Naive thymus-derived CD4-positive, alpha-beta T cell (primary cell): Measurements from ENCODE around the gene TAB2. TPM values are rescaled to one million over a fixed set of nuclear protein-coding genes. Genes with fewer than 3 reads are reported as not detected.
A peak's percentile ranks its signal among the peaks of the same experiment; 100 is the strongest.

Experiments used
- ATAC-seq: fragments of 150-1000 bp; cut with Tn5 transposase; 2 replicates; pipeline ENCODE4 v1.10.0; 2021; ENCODE audit warnings: mild to moderate bottlenecking, moderate library complexity
- CTCF ChIA-PET: fragments of 350-600 bp; sonication (Branson Sonifier 250); formaldehyde crosslinking; loops from one replicate; lab custom pipeline; 2021; ENCODE audit warnings: antibody characterized with exemption; lab: Charles Lee
- POLR2A ChIA-PET: fragments of 350-600 bp; sonication (Branson Sonifier 250); formaldehyde crosslinking; loops from one replicate; lab custom pipeline; 2021; ENCODE audit warnings: antibody characterized with exemption, inconsistent platforms; lab: Charles Lee
- DNase-seq, 9 donors: peaks; one replicate each; pipeline versions ENCODE4 v3.0.0 to v3.0.0-alpha.2; 2020 to 2022; ENCODE audit warnings: mixed read lengths in 1 of 9
- H3K27ac ChIP-seq: one replicate; pipeline ENCODE4 v1.7.0; 2013; ENCODE audit warnings: mild to moderate bottlenecking, low read depth, low read length, moderate library complexity
- H3K27me3 ChIP-seq, 2 donors: one replicate each; pipeline ENCODE4 v1.7.0; 2013; ENCODE audit warnings: low read length in 2 of 2, mild to moderate bottlenecking in 2 of 2, moderate library complexity in 2 of 2; ENCODE audit not compliant: control insufficient read depth in 2 of 2, insufficient read depth in 2 of 2
- H3K36me3 ChIP-seq, 3 experiments: 1 replicate in 2 of 3; 2 replicates in 1 of 3; pipeline ENCODE4 v1.7.0; 2013; ENCODE audit warnings: low read length in 3 of 3, mild to moderate bottlenecking in 3 of 3, moderate library complexity in 1 of 3; ENCODE audit not compliant: insufficient read depth in 3 of 3, control insufficient read depth in 2 of 3
- H3K4me1 ChIP-seq, 2 donors: one replicate each; pipeline ENCODE4 v1.7.0; 2013; ENCODE audit warnings: low read length in 2 of 2, mild to moderate bottlenecking in 2 of 2, moderate library complexity in 1 of 2; ENCODE audit not compliant: control insufficient read depth in 2 of 2, insufficient read depth in 2 of 2
- H3K4me3 ChIP-seq: 2 replicates; pipeline ENCODE4 v1.7.0; 2013; ENCODE audit warnings: mild to moderate bottlenecking, low read length
- H3K9me3 ChIP-seq, 3 experiments: 1 replicate in 2 of 3; 2 replicates in 1 of 3; pipeline ENCODE4 v1.7.0; 2013; ENCODE audit warnings: low read length in 3 of 3; ENCODE audit not compliant: control insufficient read depth in 2 of 3
- H3K27ac Mint-ChIP-seq, 9 donors: one replicate each; pipeline ENCODE4 v1.8.0; 2020 to 2022; ENCODE audit warnings: mixed read lengths in 9 of 9, mild to moderate bottlenecking in 8 of 9, moderate library complexity in 5 of 9, inconsistent platforms in 2 of 9
- H3K27me3 Mint-ChIP-seq, 5 donors: one replicate each; pipeline ENCODE4 v1.8.0; 2021 to 2022; ENCODE audit warnings: mixed read lengths in 5 of 5, mild to moderate bottlenecking in 1 of 5
- H3K36me3 Mint-ChIP-seq, 5 donors: one replicate each; pipeline ENCODE4 v1.8.0; 2020 to 2022; ENCODE audit warnings: mixed read lengths in 5 of 5, mild to moderate bottlenecking in 3 of 5, inconsistent platforms in 1 of 5
- H3K4me1 Mint-ChIP-seq, 7 donors: one replicate each; pipeline ENCODE4 v1.8.0; 2020 to 2022; ENCODE audit warnings: mixed read lengths in 7 of 7, mild to moderate bottlenecking in 3 of 7, inconsistent platforms in 1 of 7
- H3K4me3 Mint-ChIP-seq, 10 donors: one replicate each; pipeline ENCODE4 v1.8.0; 2020 to 2022; ENCODE audit warnings: mild to moderate bottlenecking in 10 of 10, mixed read lengths in 10 of 10, moderate library complexity in 6 of 10, inconsistent platforms in 2 of 10
- H3K9me3 Mint-ChIP-seq, 11 donors: one replicate each; pipeline ENCODE4 v1.8.0; 2020 to 2022; ENCODE audit warnings: mixed read lengths in 11 of 11, mild to moderate bottlenecking in 4 of 11, inconsistent platforms in 1 of 11, moderate library complexity in 1 of 11
- intact Hi-C, 2 donors: fragments of 100-400 bp; cut with micrococcal nuclease; formaldehyde crosslinking; loops; one replicate each; pipeline ENCODE4 v1.15.1; 2023
- polyA plus RNA-seq, 2 donors: library from polyadenylated mRNA; unstranded; fragments of 300-500 nt; fragmentation: Illumina TruSeq; gene quantifications; one replicate each; pipeline ENCODE4 v1.2.3, GENCODE V29; 2021
- total RNA-seq, 6 experiments: library from RNA in 5 of 6; stranded (reverse) in 5 of 6; gene quantifications; 1 replicate in 5 of 6; 2 replicates in 1 of 6; pipeline ENCODE4 v1.2.3 and lab custom pipeline; 2021 to 2026

Gene TAB2
- total and polyA plus RNA-seq, 7 experiments from 2014 or later = 15.7 to 234 (median 106) TPM

DNA sequence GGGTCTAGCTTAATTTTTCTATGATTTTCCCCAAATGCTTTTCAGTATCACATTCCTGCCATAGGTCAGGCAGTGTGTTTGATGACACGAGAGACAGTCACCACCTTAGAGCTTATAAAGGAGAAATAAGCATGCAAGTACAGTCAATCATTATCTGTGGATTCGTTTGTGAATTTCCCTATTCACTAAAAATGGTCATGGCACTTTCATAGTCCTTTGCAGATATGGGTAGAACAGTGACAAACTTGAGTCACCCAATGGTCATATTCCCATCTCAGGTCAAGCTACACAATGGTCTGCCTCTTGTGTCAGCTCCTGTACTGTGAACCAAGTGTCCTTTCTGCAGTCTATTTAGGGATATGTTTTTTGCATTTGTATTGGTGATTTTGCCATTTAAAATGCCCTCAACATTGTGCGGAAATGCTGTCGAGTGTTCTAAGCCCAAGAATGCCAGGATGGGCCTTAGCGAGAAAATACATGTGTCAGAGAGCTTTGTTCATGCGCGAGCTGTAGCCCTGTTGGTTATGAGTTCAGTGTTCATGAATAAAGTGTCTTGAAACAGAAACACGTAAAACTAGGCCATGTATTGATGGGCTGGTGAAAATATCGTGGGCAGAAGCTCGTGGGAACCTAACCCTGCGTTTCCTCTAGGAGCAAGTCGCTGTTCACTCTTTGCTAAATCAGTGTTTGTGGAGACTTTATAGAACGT lies 102.3 kb downstream of the TAB2 start:
- ATAC-seq (no peak), DNase-seq (no peak)
- ChIA-PET CTCF (interaction anchor here (1.2 to 3.5 kb wide), 3 partner anchors 12 to 338 kb away, joined by 3 to 14 read pairs (median 4); no protein-coding TSS in a partner anchor), POLR2A (interaction anchor here (0.6 to 0.7 kb wide), 2 partner anchors 95 to 169 kb away, joined by 3 read pairs; no protein-coding TSS in a partner anchor)
- peaks cover 0 to 29% (median 2%) of the 10 kb centered on the region in 7 donors for H3K4me1 Mint-ChIP-seq
- H3K27me3 Mint-ChIP-seq = no peaks in the 10 kb centered on the region
- Histone ChIP-seq H3K27ac (no peak overlapping the region), H3K4me3 (no peak overlapping the region), H3K36me3 (no peaks in the 10 kb centered on the region), H3K9me3 (no peaks in the 10 kb centered on the region), H3K4me1 (no peaks in the 10 kb centered on the region), H3K27me3 (no peaks in the 10 kb centered on the region)
- intact Hi-C loops = no loop called here
- peaks cover 0 to 23% (median 6%) of the 10 kb centered on the region in 11 donors for H3K9me3 Mint-ChIP-seq
- H3K27ac Mint-ChIP-seq = peak overlapping the region in 3 of 9 donors; percentile 2 to 67 (median 59)
- H3K4me3 Mint-ChIP-seq = no peak overlapping the region
- peaks cover 4 to 23% (median 10%) of the 10 kb centered on the region in 5 donors for H3K36me3 Mint-ChIP-seq

DNA sequence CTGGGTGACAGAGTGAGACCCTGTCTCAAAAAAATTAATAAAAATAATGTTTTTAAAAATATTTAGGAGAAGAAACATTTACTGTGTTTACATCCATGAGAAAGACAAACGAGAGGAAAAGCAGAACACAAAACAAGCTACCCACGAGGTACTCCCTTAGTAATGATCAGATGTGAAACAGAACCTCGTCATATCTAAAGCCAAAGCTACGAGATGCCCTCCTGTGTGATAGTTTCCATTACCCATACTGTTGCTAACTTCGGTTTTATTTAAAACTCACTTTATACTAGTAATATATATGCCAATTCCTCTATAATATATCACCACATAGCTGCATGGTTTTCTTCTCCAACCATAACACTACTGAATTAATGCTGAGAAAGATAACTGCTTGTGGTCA lies 103.6 kb downstream of the TAB2 start:
- CTCF ChIA-PET = interaction anchor here (0.7 to 3.5 kb wide), 2 partner anchors 11 to 87 kb away, joined by 3 to 14 read pairs; no protein-coding TSS in a partner anchor
- no peaks in the 10 kb centered on the region for H3K9me3 ChIP-seq
- no peak overlapping the region for H3K4me3 ChIP-seq
- intact Hi-C loops = no loop called here
- Mint-ChIP-seq H3K36me3 (peaks cover 0 to 13% (median under 1%) of the 10 kb centered on the region in 5 donors), H3K9me3 (peaks cover 0 to 15% (median 4%) of the 10 kb centered on the region in 11 donors), H3K4me3 (no peak overlapping the region), H3K27ac (no peak overlapping the region), H3K27me3 (no peaks in the 10 kb centered on the region), H3K4me1 (peaks cover 0 to 26% (median 0%) of the 10 kb centered on the region in 7 donors)
- H3K27me3 ChIP-seq = no peaks in the 10 kb centered on the region
- no peak overlapping the region for H3K27ac ChIP-seq
- ATAC-seq (no peak), DNase-seq (no peak)
- no peaks in the 10 kb centered on the region for H3K4me1 ChIP-seq
- H3K36me3 ChIP-seq = no peaks in the 10 kb centered on the region
- POLR2A ChIA-PET = no interaction called here

DNA sequence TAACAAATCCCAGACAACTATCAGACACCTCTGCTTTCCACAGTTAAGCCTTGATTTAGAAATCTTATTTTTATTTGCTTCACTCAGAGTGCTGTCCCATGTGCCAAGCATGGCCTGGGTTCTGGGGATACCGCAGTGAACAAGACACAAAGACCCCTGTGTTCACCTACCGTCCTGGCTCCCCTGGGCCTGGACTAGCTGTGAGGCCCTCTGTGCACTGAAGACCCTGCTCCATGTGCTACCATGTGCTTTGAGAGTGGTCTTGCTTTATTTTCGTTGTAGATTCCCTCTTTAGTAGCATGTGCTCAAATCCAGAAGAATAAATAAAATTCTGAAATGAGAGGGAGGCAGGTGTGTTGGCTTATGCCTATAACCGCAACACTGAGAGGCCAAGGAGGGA lies 105.1 kb downstream of the TAB2 start:
- no peak for ATAC-seq
- Histone ChIP-seq H3K27ac (no peak overlapping the region), H3K4me1 (no peaks in the 10 kb centered on the region), H3K9me3 (no peaks in the 10 kb centered on the region), H3K4me3 (no peak overlapping the region), H3K36me3 (no peaks in the 10 kb centered on the region), H3K27me3 (no peaks in the 10 kb centered on the region)
- Mint-ChIP-seq H3K36me3 (peaks cover 0 to 2% (median 0%) of the 10 kb centered on the region in 5 donors), H3K4me1 (peaks cover 0 to 28% (median 0%) of the 10 kb centered on the region in 7 donors), H3K4me3 (no peak overlapping the region), H3K27me3 (no peaks in the 10 kb centered on the region), H3K9me3 (peaks cover 0 to 6% (median 0%) of the 10 kb centered on the region in 11 donors), H3K27ac (no peak overlapping the region)
- ChIA-PET CTCF (interaction anchor here (0.6 kb wide), 1 partner anchor 347 kb away, joined by 3 read pairs; no protein-coding TSS in a partner anchor), POLR2A (interaction anchor here (0.6 to 0.7 kb wide), 2 partner anchors 42 to 268 kb away, joined by 3 read pairs; no protein-coding TSS in a partner anchor)
- DNase-seq = no peak
- intact Hi-C loops = no loop called here

DNA sequence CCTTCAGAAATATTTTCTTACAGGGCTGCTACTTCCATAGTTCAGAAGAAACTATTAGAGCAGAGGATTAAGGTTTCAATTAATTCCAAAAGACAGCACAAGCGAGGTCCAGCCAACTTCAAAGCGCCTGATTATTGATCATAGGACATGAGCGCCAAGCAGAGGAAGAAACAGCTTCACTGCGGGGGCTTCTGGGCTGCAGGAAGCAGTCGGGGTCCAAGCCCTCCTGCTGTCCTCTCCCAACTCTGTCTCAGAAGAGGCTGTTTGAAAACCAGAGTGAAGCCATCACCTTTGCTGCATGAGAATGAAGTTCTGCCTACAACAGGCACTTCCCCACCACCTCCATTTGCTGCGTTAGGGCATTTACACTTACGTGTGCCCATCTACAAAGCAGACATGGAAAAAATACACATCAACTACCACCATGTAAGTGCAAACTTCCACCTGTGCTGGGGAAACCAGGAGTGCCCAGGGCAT lies 106.5 kb downstream of the TAB2 start:
- Mint-ChIP-seq H3K36me3 (peaks cover 0 to 2% (median 0%) of the 10 kb centered on the region in 5 donors), H3K4me3 (no peak overlapping the region), H3K4me1 (peaks cover 0 to 25% (median 0%) of the 10 kb centered on the region in 7 donors), H3K27me3 (no peaks in the 10 kb centered on the region), H3K9me3 (peaks cover 0 to 1% (median 0%) of the 10 kb centered on the region in 11 donors), H3K27ac (peak overlapping the region in 1 of 9 donors; percentile 53)
- ChIA-PET POLR2A (no interaction called here), CTCF (no interaction called here)
- H3K27me3 ChIP-seq = no peaks in the 10 kb centered on the region
- no peak overlapping the region for H3K27ac ChIP-seq
- no peaks in the 10 kb centered on the region for H3K4me1 ChIP-seq
- H3K9me3 ChIP-seq = no peaks in the 10 kb centered on the region
- no peak for DNase-seq
- H3K36me3 ChIP-seq = no peaks in the 10 kb centered on the region
- intact Hi-C loops = no loop called here
- H3K4me3 ChIP-seq = no peak overlapping the region
- no peak for ATAC-seq

DNA sequence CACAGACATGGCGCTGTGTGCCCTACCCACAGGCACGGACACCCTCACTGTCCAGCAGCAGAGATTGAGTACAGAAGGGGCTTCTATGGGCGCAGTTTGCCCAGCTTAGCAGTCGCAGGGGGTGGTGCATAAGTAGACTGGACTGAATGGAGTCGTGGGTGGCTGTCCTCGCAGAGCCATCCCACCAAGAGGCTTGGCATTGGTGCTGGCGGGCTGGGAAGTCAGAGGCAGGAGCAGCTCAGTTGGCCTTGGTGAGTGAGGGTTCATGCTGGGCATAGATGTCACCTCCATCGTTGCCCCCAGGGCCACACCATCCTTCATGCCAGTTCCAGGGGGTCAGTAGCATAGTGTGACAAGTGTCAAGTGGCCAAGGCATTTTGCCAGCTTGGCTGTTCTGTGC lies 107.7 kb downstream of the TAB2 start:
- Histone ChIP-seq H3K27ac (no peak overlapping the region), H3K9me3 (no peaks in the 10 kb centered on the region), H3K4me3 (no peak overlapping the region), H3K4me1 (no peaks in the 10 kb centered on the region), H3K27me3 (no peaks in the 10 kb centered on the region), H3K36me3 (no peaks in the 10 kb centered on the region)
- ChIA-PET POLR2A (no interaction called here), CTCF (interaction anchor here (0.7 to 1.6 kb wide), 2 partner anchors 58 to 397 kb away, joined by 3 to 6 read pairs; no protein-coding TSS in a partner anchor)
- peaks cover 0 to 1% (median 0%) of the 10 kb centered on the region in 11 donors for H3K9me3 Mint-ChIP-seq
- no peak overlapping the region for H3K4me3 Mint-ChIP-seq
- DNase-seq = no peak
- H3K4me1 Mint-ChIP-seq = peaks cover 0 to 25% (median 0%) of the 10 kb centered on the region in 7 donors
- H3K27me3 Mint-ChIP-seq = no peaks in the 10 kb centered on the region
- no peaks in the 10 kb centered on the region for H3K36me3 Mint-ChIP-seq
- intact Hi-C loops = no loop called here
- ATAC-seq = no peak
- H3K27ac Mint-ChIP-seq = peak overlapping the region in 2 of 9 donors; percentile 36 to 56

DNA sequence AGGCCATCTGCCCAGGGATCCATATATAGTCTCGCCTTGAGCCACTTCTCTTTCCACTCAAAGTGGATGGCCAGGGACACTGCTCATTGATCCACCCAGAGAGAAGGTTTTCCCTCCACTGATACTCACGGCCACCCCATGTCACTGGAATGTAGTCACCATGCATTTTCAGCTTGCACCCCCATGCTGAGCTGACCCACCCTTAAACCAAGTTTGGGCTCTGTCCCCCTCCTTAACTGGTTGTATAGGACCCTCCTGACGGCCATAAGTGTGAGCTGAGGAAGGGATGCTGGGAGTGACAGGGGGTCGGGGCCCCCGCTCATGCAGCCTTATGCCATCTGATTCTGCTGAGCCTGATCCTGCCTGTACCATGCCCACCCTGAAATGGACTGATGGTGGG lies 108.2 kb downstream of the TAB2 start:
- no peaks in the 10 kb centered on the region for H3K36me3 Mint-ChIP-seq
- no peak for ATAC-seq
- Histone ChIP-seq H3K27ac (no peak overlapping the region), H3K4me1 (no peaks in the 10 kb centered on the region), H3K27me3 (no peaks in the 10 kb centered on the region), H3K4me3 (no peak overlapping the region), H3K9me3 (no peaks in the 10 kb centered on the region), H3K36me3 (no peaks in the 10 kb centered on the region)
- H3K4me1 Mint-ChIP-seq = peaks cover 0 to 25% (median 0%) of the 10 kb centered on the region in 7 donors
- no peak for DNase-seq
- intact Hi-C loops = no loop called here
- no peak overlapping the region for H3K4me3 Mint-ChIP-seq
- ChIA-PET POLR2A (no interaction called here), CTCF (interaction anchor here (0.5 to 1.6 kb wide), 2 partner anchors 50 to 398 kb away, joined by 3 to 6 read pairs; no protein-coding TSS in a partner anchor)
- H3K27me3 Mint-ChIP-seq = no peaks in the 10 kb centered on the region
- no peaks in the 10 kb centered on the region for H3K9me3 Mint-ChIP-seq
- peak overlapping the region in 2 of 9 donors; percentile 36 to 56 for H3K27ac Mint-ChIP-seq
